IMR-90 (cell line): ENCODE measurements around the gene CYS1. TPM values are rescaled to one million over a fixed set of nuclear protein-coding genes. Genes with fewer than 3 reads are reported as not detected.

Experiments
- ATAC-seq: fragments of 200-7000 bp; cut with Tn5 transposase; 2 replicates; pipeline ENCODE4 v1.9.1; 2020; ENCODE audit warnings: low read depth, mild to moderate bottlenecking, moderate library complexity
- BruUV-seq: library from RNA; stranded (reverse); fragments of 400-500 nt; replicated peaks from 2 replicates; lab custom pipeline; 2021; lab: Mats Ljungman, UMichigan
- CTCF ChIA-PET: fragments of 300-600 bp; formaldehyde crosslinking; extraction: SDS; loops from one replicate; lab custom pipeline; 2021; ENCODE audit warnings: antibody characterized with exemption; lab: Yijun Ruan, JAX
- POLR2A ChIA-PET: fragments of 300-600 bp; sonication (Branson Sonifier 250); formaldehyde crosslinking; loops from one replicate; lab custom pipeline; 2022; ENCODE audit warnings: antibody characterized with exemption; ENCODE audit not compliant: unreplicated experiment; lab: Charles Lee
- DNase-seq: peaks from one replicate; pipeline ENCODE4 v3.0.0; 2013
- H2AFZ ChIP-seq: replicated peaks from 2 replicates; pipeline ENCODE3; 2013; ENCODE audit warnings: low read length, mild to moderate bottlenecking; ENCODE audit not compliant: poor library complexity
- H2AK5ac ChIP-seq: 2 replicates; pipeline ENCODE4 v1.6.1; 2013; ENCODE audit warnings: low read depth, low read length, inconsistent platforms
- H2AK9ac ChIP-seq: replicated peaks from 2 replicates; pipeline ENCODE3; 2013; ENCODE audit warnings: mild to moderate bottlenecking, low read depth, low read length, moderate library complexity; ENCODE audit not compliant: poor library complexity
- H2BK120ac ChIP-seq: 2 replicates; pipeline ENCODE4 v1.6.1; 2013; ENCODE audit warnings: low read depth, low read length, inconsistent platforms
- H2BK15ac ChIP-seq: 3 replicates; pipeline ENCODE4 v1.6.1; 2013; ENCODE audit warnings: low read depth, low read length, inconsistent platforms
- H2BK20ac ChIP-seq: 2 replicates; pipeline ENCODE4 v1.6.1; 2013; ENCODE audit warnings: low read depth, mild to moderate bottlenecking, inconsistent platforms, low read length, moderate library complexity
- H2BK5ac ChIP-seq: 2 replicates; pipeline ENCODE4 v1.6.1; 2013; ENCODE audit warnings: mild to moderate bottlenecking, low read depth, low read length, inconsistent platforms; ENCODE audit not compliant: poor library complexity, severe bottlenecking
- H3K14ac ChIP-seq: replicated peaks from 2 replicates; pipeline ENCODE4 v1.6.1; 2013; ENCODE audit warnings: low read depth, low read length, inconsistent platforms
- H3K18ac ChIP-seq: 2 replicates; pipeline ENCODE4 v1.6.1; 2013; ENCODE audit warnings: low read depth, low read length, control low read depth
- H3K23ac ChIP-seq: 2 replicates; pipeline ENCODE4 v1.6.1; 2013; ENCODE audit warnings: low read depth, low read length, inconsistent platforms
- H3K27ac ChIP-seq: 2 replicates; pipeline ENCODE4 v1.5.1; 2013; ENCODE audit warnings: mild to moderate bottlenecking, control low read depth, low read length; ENCODE audit not compliant: insufficient read depth
- H3K27me3 ChIP-seq: 2 replicates; pipeline ENCODE4 v1.6.1; 2013; ENCODE audit warnings: low read length; ENCODE audit not compliant: control insufficient read depth, insufficient read depth
- H3K36me3 ChIP-seq: 2 replicates; pipeline ENCODE4 v1.6.1; 2013; ENCODE audit warnings: low read length, mixed read lengths; ENCODE audit not compliant: control insufficient read depth, insufficient read depth
- H3K4ac ChIP-seq: 2 replicates; pipeline ENCODE4 v1.6.1; 2013; ENCODE audit warnings: low read depth, low read length, inconsistent platforms
- H3K4me1 ChIP-seq: 2 replicates; pipeline ENCODE4 v1.6.1; 2013; ENCODE audit warnings: low read length, mixed read lengths; ENCODE audit not compliant: control insufficient read depth, insufficient read depth
- H3K4me2 ChIP-seq: 2 replicates; pipeline ENCODE4 v1.6.1; 2013; ENCODE audit warnings: low read depth, mild to moderate bottlenecking, control low read depth, low read length, moderate library complexity
- H3K4me3 ChIP-seq: 2 replicates; pipeline ENCODE4 v1.5.1; 2013; ENCODE audit warnings: low read depth, mild to moderate bottlenecking, control low read depth, low read length, moderate library complexity; ENCODE audit not compliant: insufficient read depth
- H3K56ac ChIP-seq: 2 replicates; pipeline ENCODE4 v1.6.1; 2013; ENCODE audit warnings: low read length, inconsistent platforms; ENCODE audit not compliant: insufficient read depth; ENCODE audit errors: extremely low read depth
- H3K79me1 ChIP-seq, 2 experiments: 2 replicates each; pipeline ENCODE4 v1.6.1; 2013; ENCODE audit warnings: low read length in 2 of 2, inconsistent platforms in 1 of 2, low read depth in 1 of 2
- H3K9ac ChIP-seq: 2 replicates; pipeline ENCODE4 v1.6.1; 2013; ENCODE audit warnings: low read depth, low read length, control low read depth
- H3K9me1 ChIP-seq: 2 replicates; pipeline ENCODE4 v1.6.1; 2013; ENCODE audit warnings: low read length, inconsistent platforms; ENCODE audit not compliant: insufficient read depth
- H3K9me3 ChIP-seq: 2 replicates; pipeline ENCODE4 v1.6.1; 2013; ENCODE audit warnings: low read length; ENCODE audit not compliant: control insufficient read depth, insufficient read depth
- H4K20me1 ChIP-seq: 2 replicates; pipeline ENCODE4 v1.6.1; 2013; ENCODE audit warnings: low read length, inconsistent platforms; ENCODE audit not compliant: insufficient read depth
- H4K5ac ChIP-seq: 2 replicates; pipeline ENCODE4 v1.6.1; 2013; ENCODE audit warnings: mild to moderate bottlenecking, low read depth, low read length, control low read depth
- H4K8ac ChIP-seq, 2 experiments: 2 replicates each; pipeline ENCODE4 v1.6.1; 2013; ENCODE audit warnings: low read depth in 2 of 2, low read length in 2 of 2, control low read depth in 1 of 2, inconsistent platforms in 1 of 2
- H4K91ac ChIP-seq: 2 replicates; pipeline ENCODE4 v1.6.1; 2013; ENCODE audit warnings: low read depth, low read length, inconsistent platforms; ENCODE audit not compliant: insufficient read depth
- BHLHE40 ChIP-seq: fragments of 150-350 bp; IDR thresholded peaks from 2 replicates; pipeline ENCODE4 v1.6.1; 2016; ENCODE audit warnings: mild to moderate bottlenecking, low read depth, low read length
- CTCF ChIP-seq: conservative IDR thresholded peaks from 2 replicates; pipeline ENCODE4 v1.5.1; 2012; ENCODE audit warnings: mild to moderate bottlenecking, low read depth, low read length, improper control_type of control experiment
- MXI1 ChIP-seq: IDR thresholded peaks from 2 replicates; pipeline ENCODE4 v1.6.1; 2012; ENCODE audit warnings: low read depth, mild to moderate bottlenecking, low read length, moderate library complexity, borderline replicate concordance
- WGBS, 2 experiments: methylation state at CpG; one replicate each; pipeline versions ENCODE4 v1.1.5 to v1.1.7; 2013; ENCODE audit warnings: missing lambda C conversion rate in 2 of 2; ENCODE audit not compliant: insufficient read length in 1 of 2; ENCODE audit errors: extremely low coverage in 2 of 2; 5-methylcytosine and 5-hydroxymethylcytosine counted together
- dilution Hi-C: fragments of 300-500 bp; cut with HindIII; formaldehyde crosslinking; loops from one replicate; pipeline ENCODE4 v1.14.3; 2018; ENCODE audit warnings: low sequenced_read_pairs; ENCODE audit not compliant: unreplicated experiment
- in situ Hi-C: fragments of 300-500 bp; cut with MboI; formaldehyde crosslinking; loops from 3 replicates; pipeline ENCODE4 v1.14.3; 2019; ENCODE audit warnings: low sequenced_read_pairs, inconsistent platforms, mixed read lengths
- intact Hi-C: fragments of 100-400 bp; cut with micrococcal nuclease; formaldehyde crosslinking; loops from 2 replicates; pipeline ENCODE4 v1.10.0; 2022
- polyA plus RNA-seq, 3 experiments: library from polyadenylated mRNA; depleted of rRNA; stranded (reverse); fragments of >200 nt; gene quantifications; 2 replicates each; pipeline ENCODE4 v1.2.3, GENCODE V29; 2012; ENCODE audit warnings: low replicate concordance in 1 of 3
- total RNA-seq: library from RNA; depleted of rRNA; stranded (reverse); fragments of >200 nt; gene quantifications from 2 replicates; pipeline ENCODE4 v1.2.3, GENCODE V29; 2012

The CYS1 gene
- total and polyA plus RNA-seq, 2 of the 4 experiments (the other 2 are of a cell fraction), result under 0.01 to 0.12 TPM

- H3K14ac ChIP-seq, result no peak overlapping the region
- CTCF ChIA-PET, result interaction anchor here (1.1 kb wide), 1 partner anchor 19 kb away, joined by 4 read pairs; no protein-coding TSS in a partner anchor
- BruUV-seq, result no TSS peak
These were observed 51.7 kb downstream of the CYS1 start for GRCh38 chr2:10028407-10028987.

More at GRCh38 chr2:10028407-10028987, 51.7 kb downstream of the CYS1 start:
- DNase-seq (no peak), ATAC-seq (no peak)
- H2BK20ac ChIP-seq, result no peak overlapping the region
- no peak overlapping the region for H3K9ac ChIP-seq
- H3K4me1 ChIP-seq, result no peaks in the 10 kb centered on the region; the same call in 1 of the 2 replicates
- no peak overlapping the region for H2AK5ac ChIP-seq
- no peak overlapping the region for H4K5ac ChIP-seq
- no peak overlapping the region for H2BK120ac ChIP-seq
- no peak overlapping the region for H2AK9ac ChIP-seq
- no peak overlapping the region for H3K23ac ChIP-seq
- no peaks in the 10 kb centered on the region; the same call in 1 of the 2 replicates for H3K27me3 ChIP-seq
- no peak overlapping the region; the same call in 1 of the 2 replicates for H3K4ac ChIP-seq
- H2BK5ac ChIP-seq, result no peak overlapping the region
- POLR2A ChIA-PET, result no interaction called here
- H3K56ac ChIP-seq, result no peak overlapping the region
- no peaks in the 10 kb centered on the region for H3K79me1 ChIP-seq
- peaks cover 2% of the 10 kb centered on the region; the same call in 1 of the 2 replicates for H3K9me3 ChIP-seq
- peak overlapping the region; percentile 10 for H2AFZ ChIP-seq
- H3K4me2 ChIP-seq, result no peak overlapping the region
- H3K36me3 ChIP-seq, result no peaks in the 10 kb centered on the region
- intact Hi-C loops (no loop called here), in situ Hi-C loops (no loop called here), dilution Hi-C loops (no loop called here)
- H3K4me3 ChIP-seq, result no peak overlapping the region
- no peak overlapping the region for H3K18ac ChIP-seq
- no peak overlapping the region for H4K8ac ChIP-seq
- no peak overlapping the region for H4K91ac ChIP-seq
- no peak overlapping the region for H2BK15ac ChIP-seq
- H3K27ac ChIP-seq, result no peak overlapping the region
- no peaks in the 10 kb centered on the region for H4K20me1 ChIP-seq
- 93% methylated on average over 5 of the region's 16 CpGs; no CpG with 5 or more reads in 1 of the 2 experiments for WGBS, 2 experiments
- H3K9me1 ChIP-seq, result no peaks in the 10 kb centered on the region; the same call in 1 of the 2 replicates
- TF ChIP-seq CTCF (no peak), MXI1 (no peak), BHLHE40 (no peak)
